K562 (cell line): Measurements from ENCODE around the gene ITPK1. TPM values are rescaled to one million over a fixed set of nuclear protein-coding genes. Genes with fewer than 3 reads are reported as not detected.
A peak's percentile ranks its signal among the peaks of the same experiment; 100 is the strongest.

Experiments used
- ATAC-seq: fragments of 200-7000 bp; cut with Tn5 transposase; 3 replicates; pipeline ENCODE4 v1.9.1; 2020; ENCODE audit warnings: moderate library complexity
- BruUV-seq: library from RNA; stranded (reverse); fragments of 400-500 nt; replicated peaks from 2 replicates; lab custom pipeline; 2021; lab: Mats Ljungman, UMichigan
- CTCF ChIA-PET: fragments of 300-600 bp; formaldehyde crosslinking; extraction: SDS; loops from one replicate; lab custom pipeline; 2021; ENCODE audit warnings: low intra/inter-chr PET ratio; lab: Yijun Ruan, JAX
- POLR2A ChIA-PET: fragments of 300-600, 350-650 bp; sonication (Branson Sonifier 250); formaldehyde crosslinking; extraction: SDS; loops from one replicate; lab custom pipeline; 2021; ENCODE audit warnings: antibody characterized with exemption, inconsistent platforms; lab: Yijun Ruan, JAX
- DNase-seq, 4 experiments: peaks; one replicate each; pipeline versions ENCODE4 v3.0.0 to v3.0.0-alpha.2; 2011 to 2018; ENCODE audit warnings: low spot score in 3 of 4, mixed read lengths in 3 of 4; ENCODE audit errors: extremely low read depth in 1 of 4
- FAIRE-seq: peaks from 2 replicates; lab custom pipeline; 2011; peaks lifted over from hg19 to GRCh38; lab: Jason Lieb, UNC
- H2AFZ ChIP-seq: 2 replicates; pipeline ENCODE4 v1.6.0; 2011; ENCODE audit warnings: low read depth, low read length, control low read depth, inconsistent platforms
- H3K27ac ChIP-seq: fragments of 200-600 bp; 3 replicates; pipeline ENCODE4 v1.8.0; 2011; ENCODE audit warnings: low read depth, mild to moderate bottlenecking, control low read depth, inconsistent platforms, low read length, moderate library complexity, mixed read lengths; ENCODE audit errors: extremely low read depth
- H3K27me3 ChIP-seq, 2 experiments: fragments of 300-600 bp in 1 of 2; 2 replicates in 1 of 2; 3 replicates in 1 of 2; pipeline versions ENCODE4 v1.6.0 to v1.8.0; 2011; ENCODE audit warnings: inconsistent platforms in 2 of 2, low read length in 2 of 2, mild to moderate bottlenecking in 1 of 2, mixed read lengths in 1 of 2, moderate library complexity in 1 of 2; ENCODE audit not compliant: control insufficient read depth in 2 of 2, insufficient read depth in 2 of 2
- H3K36me3 ChIP-seq: fragments of 300-600 bp; 3 replicates; pipeline ENCODE4 v1.8.0; 2011; ENCODE audit warnings: mild to moderate bottlenecking, low read length, inconsistent platforms; ENCODE audit not compliant: control insufficient read depth, insufficient read depth
- H3K4me1 ChIP-seq, 2 experiments: fragments of 200-600 bp in 1 of 2; replicated peaks in 1 of 2; 2 replicates in 1 of 2; 3 replicates in 1 of 2; pipeline versions ENCODE4 v1.5.1 to v1.8.0; 2011; ENCODE audit warnings: inconsistent platforms in 2 of 2, low read length in 2 of 2, mild to moderate bottlenecking in 1 of 2, mixed read lengths in 1 of 2, moderate library complexity in 1 of 2; ENCODE audit not compliant: control insufficient read depth in 2 of 2, insufficient read depth in 2 of 2
- H3K4me2 ChIP-seq: 2 replicates; pipeline ENCODE4 v1.6.1; 2011; ENCODE audit warnings: low read length, control low read depth, inconsistent platforms, mixed read lengths; ENCODE audit not compliant: insufficient read depth
- H3K4me3 ChIP-seq: fragments of 200-600 bp; sonication (generic), shearing (Covaris generic); 2 replicates; pipeline ENCODE4 v1.5.1; 2016; ENCODE audit warnings: control low read depth, inconsistent platforms
- H3K79me2 ChIP-seq: fragments of 200-600 bp; 3 replicates; pipeline ENCODE4 v1.8.0; 2011; ENCODE audit warnings: low read length, inconsistent platforms; ENCODE audit not compliant: control insufficient read depth, insufficient read depth
- H3K9ac ChIP-seq, 2 experiments: 2 replicates each; pipeline versions ENCODE4 v1.6.0 to v1.6.1; 2011; ENCODE audit warnings: low read depth in 2 of 2, low read length in 2 of 2, control low read depth in 1 of 2, inconsistent platforms in 1 of 2, mild to moderate bottlenecking in 1 of 2, mixed read lengths in 1 of 2; ENCODE audit not compliant: insufficient read depth in 1 of 2
- H3K9me1 ChIP-seq: one replicate; pipeline ENCODE4 v1.6.0; 2011; ENCODE audit warnings: inconsistent platforms, mild to moderate bottlenecking, low read length, moderate library complexity; ENCODE audit not compliant: control insufficient read depth, insufficient read depth
- H3K9me3 ChIP-seq: replicated peaks from 2 replicates; pipeline ENCODE4 v1.5.1; 2011; ENCODE audit warnings: low read depth, low read length, inconsistent platforms; ENCODE audit not compliant: control insufficient read depth, insufficient read depth
- H4K20me1 ChIP-seq: replicated peaks from 2 replicates; pipeline ENCODE4 v1.6.1; 2011; ENCODE audit warnings: low read length, inconsistent platforms, mixed read lengths; ENCODE audit not compliant: control insufficient read depth, insufficient read depth
- ARNT ChIP-seq, 2 experiments: fragments of 450-650 bp; IDR thresholded peaks; 2 replicates each; pipeline ENCODE4 v1.6.1; 2016; ENCODE audit warnings: mild to moderate bottlenecking in 1 of 2
- ATF1 ChIP-seq, 2 experiments: fragments of 450-650 bp in 1 of 2; IDR thresholded peaks; 2 replicates each; pipeline ENCODE4 v1.6.1; 2016; ENCODE audit warnings: missing compliant biosample characterization in 1 of 2, missing genetic modification characterization in 1 of 2
- BRCA1 ChIP-seq, 2 experiments: fragments of 450-650 bp in 1 of 2; sonication (generic) in 1 of 2; formaldehyde crosslinking in 1 of 2; IDR thresholded peaks; 2 replicates each; pipeline versions ENCODE4 v1.5.0 to v1.6.1; 2017 to 2020; ENCODE audit warnings: mild to moderate bottlenecking in 1 of 2, missing genetic modification reagents in 1 of 2
- ETV1 ChIP-seq: fragments of 450-650 bp; conservative IDR thresholded peaks from 2 replicates; pipeline ENCODE4 v1.6.1; 2016; ENCODE audit warnings: missing genetic modification characterization, control low read depth, low read depth, missing compliant biosample characterization
- NONO ChIP-seq, 2 experiments: fragments of 200-400 bp in 1 of 2; fragments of 450-650 bp in 1 of 2; formaldehyde crosslinking in 1 of 2; IDR thresholded peaks; 2 replicates each; pipeline ENCODE4 v1.6.1; 2017; ENCODE audit warnings: low read depth in 2 of 2, mild to moderate bottlenecking in 2 of 2, moderate library complexity in 2 of 2, low read length in 1 of 2
- RFX1 ChIP-seq: fragments of 450-650 bp; IDR thresholded peaks from 2 replicates; pipeline ENCODE4 v1.6.1; 2016; ENCODE audit warnings: mild to moderate bottlenecking, moderate library complexity
- RFX7 ChIP-seq: fragments of 250-450 bp; sonication (Bioruptor Pico); IDR thresholded peaks from 2 replicates; pipeline ENCODE4 v1.5.1; 2021; ENCODE audit warnings: mild to moderate bottlenecking
- RNF219 ChIP-seq: fragments of 250-450 bp; sonication (Bioruptor Pico); IDR thresholded peaks from 2 replicates; pipeline ENCODE4 v1.5.0; 2022; ENCODE audit warnings: mild to moderate bottlenecking
- SRF ChIP-seq, 2 experiments: fragments of 250-450, 450-650 bp in 1 of 2; sonication (Bioruptor Pico) in 1 of 2; sonication (generic) in 1 of 2; formaldehyde crosslinking; IDR thresholded peaks; 2 replicates each; pipeline versions ENCODE4 v1.5.0 to v1.5.1; 2020 to 2022; ENCODE audit warnings: mild to moderate bottlenecking in 1 of 2, missing genetic modification reagents in 1 of 2
- SRSF7 ChIP-seq: fragments of 200-400 bp; formaldehyde crosslinking; optimal IDR thresholded peaks from 2 replicates; pipeline ENCODE3; 2017; ENCODE audit warnings: mild to moderate bottlenecking, low read depth, low read length
- U2AF1 ChIP-seq: fragments of 200-400 bp; formaldehyde crosslinking; optimal IDR thresholded peaks from 2 replicates; pipeline ENCODE3; 2017; ENCODE audit warnings: mild to moderate bottlenecking, low read depth, low read length, moderate library complexity
- ZNF57 ChIP-seq: fragments of 450-650 bp; formaldehyde crosslinking; IDR thresholded peaks from 2 replicates; pipeline ENCODE4 v1.4.0; 2020; ENCODE audit warnings: mild to moderate bottlenecking, moderate library complexity
- ZNF717 ChIP-seq: fragments of 250-450 bp; sonication (Bioruptor Pico); IDR thresholded peaks from 2 replicates; pipeline ENCODE4 v1.5.0; 2021
- WGBS: fragments of 100-300 bp; shearing (Covaris generic); methylation state at CpG from one replicate; pipeline ENCODE4 v1.1.6; 2016; ENCODE audit warnings: low coverage, mixed read lengths; ENCODE audit not compliant: insufficient coverage; ENCODE audit errors: missing lambda C conversion rate; 5-methylcytosine and 5-hydroxymethylcytosine counted together
- in situ Hi-C: fragments of 300-500 bp; cut with MboI; formaldehyde crosslinking; loops from 4 replicates; pipeline ENCODE4 v1.15.0; 2018; ENCODE audit warnings: inconsistent platforms, mixed read lengths
- intact Hi-C: fragments of 100-400 bp; cut with micrococcal nuclease; formaldehyde crosslinking; loops from 2 replicates; pipeline ENCODE4 v1.14.2; 2022
- polyA plus RNA-seq, 8 experiments: library from polyadenylated mRNA; depleted of rRNA in 4 of 8; stranded (reverse) in 5 of 8; unstranded in 3 of 8; fragments of >200 nt; fragmentation: Nextera tagmentation in 2 of 8; fragmentation: Illumina TruSeq in 1 of 8; extraction: Ambion mirVana in 2 of 8; extraction: Trizol in 1 of 8; gene quantifications; 2 replicates each; pipeline versions ENCODE4 v1.2.1 to v1.2.3, GENCODE V29; 2011 to 2014; ENCODE audit warnings: inconsistent platforms in 1 of 8, missing spikeins in 1 of 8
- total RNA-seq, 7 experiments: library from RNA; depleted of rRNA in 6 of 7; stranded (reverse); fragments of >200 nt in 6 of 7; fragmentation: Illumina TruSeq in 2 of 7; extraction: Trizol in 2 of 7; gene quantifications; 2 replicates each; pipeline versions ENCODE4 v1.2.1 to v1.2.3, GENCODE V29; 2011 to 2021; ENCODE audit warnings: low replicate concordance in 1 of 7
- TF ChIP-seq, protein P1 (sequence below): fragments of 450-650 bp; IDR thresholded peaks from 2 replicates; pipeline ENCODE4 v1.6.1; 2016; ENCODE audit warnings: low read depth, mild to moderate bottlenecking, moderate library complexity
- TF ChIP-seq, protein P2 (sequence below): fragments of 450-650 bp; formaldehyde crosslinking; IDR thresholded peaks from 2 replicates; pipeline ENCODE4 v1.4.0; 2022; ENCODE audit warnings: missing genetic modification characterization
- TF ChIP-seq, protein P3 (sequence below): fragments of 450-650 bp; formaldehyde crosslinking; IDR thresholded peaks from 2 replicates; pipeline ENCODE4 v1.4.0; 2020; ENCODE audit warnings: mild to moderate bottlenecking, moderate library complexity

ITPK1 gene
- total and polyA plus RNA-seq, 9 of the 15 experiments (the other 6 are each of a cell fraction or from before 2014, with no cell fraction given): 1.2 to 39.2 (median 23.0) TPM

GRCh38 chr14:93115069-93115820 lies 480 bp downstream of the ITPK1 start:
- Histone ChIP-seq H3K27ac (peak overlapping the region; percentile 74; the same call in 2 of the 3 replicates), H3K4me3 (peak overlapping the region; percentile 66), H3K4me1 (peaks cover 14 to 29% of the 10 kb centered on the region in 2 experiments; a peak in 4 of 5 replicates), H3K36me3 (no peaks in the 10 kb centered on the region), H3K9me3 (no peaks in the 10 kb centered on the region), H3K9me1 (no peaks in the 10 kb centered on the region), H2AFZ (peak overlapping the region; percentile 68), H3K4me2 (peak overlapping the region; percentile 74), H4K20me1 (0 out of 2 replicates have a peak, but pooled peaks cover 5% of the 10 kb centered on the region), H3K79me2 (peaks cover 13% of the 10 kb centered on the region; the same call in 1 of the 3 replicates), H3K9ac (peak overlapping the region; percentile 38 to 91; a peak in 3 of 4 replicates), H3K27me3 (no peaks in the 10 kb centered on the region)
- intact Hi-C loops (no loop called here), in situ Hi-C loops (no loop called here)
- POLR2A ChIA-PET: interaction anchor here (0.5 to 1.3 kb wide), 3 partner anchors 29 to 72 kb away, joined by 3 read pairs; no protein-coding TSS in a partner anchor
- FAIRE-seq (no peak), DNase-seq (peak; percentile 80 to 85 (median 82)), ATAC-seq (peak; percentile 88)
- WGBS: 0% methylated on average over 1 of the region's 99 CpGs
- CTCF ChIA-PET: interaction anchor here (1.2 kb wide), 1 partner anchor 24 kb away, joined by 4 read pairs; no protein-coding TSS in a partner anchor
- no TSS peak for BruUV-seq
- no peak for TF ChIP-seq SRF (CRISPR knock-in tag; IDR thresholded peaks at IDR 0.05)
- TF ChIP-seq SRSF7: no peak
- TF ChIP-seq ETV1 (tag): no peak
- no peak for TF ChIP-seq RNF219
- TF ChIP-seq, protein P1, sequence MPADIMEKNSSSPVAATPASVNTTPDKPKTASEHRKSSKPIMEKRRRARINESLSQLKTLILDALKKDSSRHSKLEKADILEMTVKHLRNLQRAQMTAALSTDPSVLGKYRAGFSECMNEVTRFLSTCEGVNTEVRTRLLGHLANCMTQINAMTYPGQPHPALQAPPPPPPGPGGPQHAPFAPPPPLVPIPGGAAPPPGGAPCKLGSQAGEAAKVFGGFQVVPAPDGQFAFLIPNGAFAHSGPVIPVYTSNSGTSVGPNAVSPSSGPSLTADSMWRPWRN: no peak
- no peak for TF ChIP-seq ATF1 (CRISPR knock-in tag; IDR thresholded peaks at IDR 0.05)
- TF ChIP-seq ATF1 (tag; IDR thresholded peaks at IDR 0.05): no peak
- TF ChIP-seq BRCA1 (IDR thresholded peaks at IDR 0.05): no peak
- no peak for TF ChIP-seq BRCA1 (CRISPR knock-in tag; IDR thresholded peaks at IDR 0.05)
- no peak for TF ChIP-seq RFX7
- TF ChIP-seq RFX1: no peak
- TF ChIP-seq ZNF57 (CRISPR knock-in tag): no peak
- no peak for TF ChIP-seq U2AF1
- no peak for TF ChIP-seq ZNF717 (CRISPR knock-in tag)
- TF ChIP-seq ARNT (IDR thresholded peaks at IDR 0.05): no peak
- TF ChIP-seq, protein P2, sequence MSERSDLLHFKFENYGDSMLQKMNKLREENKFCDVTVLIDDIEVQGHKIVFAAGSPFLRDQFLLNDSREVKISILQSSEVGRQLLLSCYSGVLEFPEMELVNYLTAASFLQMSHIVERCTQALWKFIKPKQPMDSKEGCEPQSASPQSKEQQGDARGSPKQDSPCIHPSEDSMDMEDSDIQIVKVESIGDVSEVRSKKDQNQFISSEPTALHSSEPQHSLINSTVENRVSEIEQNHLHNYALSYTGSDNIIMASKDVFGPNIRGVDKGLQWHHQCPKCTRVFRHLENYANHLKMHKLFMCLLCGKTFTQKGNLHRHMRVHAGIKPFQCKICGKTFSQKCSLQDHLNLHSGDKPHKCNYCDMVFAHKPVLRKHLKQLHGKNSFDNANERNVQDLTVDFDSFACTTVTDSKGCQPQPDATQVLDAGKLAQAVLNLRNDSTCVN (CRISPR knock-in tag): no peak
- no peak for TF ChIP-seq NONO (IDR thresholded peaks at IDR 0.05; ENCODE audit: low read depth in 2 of 2, low read length in 1 of 2)
- TF ChIP-seq, protein P3, sequence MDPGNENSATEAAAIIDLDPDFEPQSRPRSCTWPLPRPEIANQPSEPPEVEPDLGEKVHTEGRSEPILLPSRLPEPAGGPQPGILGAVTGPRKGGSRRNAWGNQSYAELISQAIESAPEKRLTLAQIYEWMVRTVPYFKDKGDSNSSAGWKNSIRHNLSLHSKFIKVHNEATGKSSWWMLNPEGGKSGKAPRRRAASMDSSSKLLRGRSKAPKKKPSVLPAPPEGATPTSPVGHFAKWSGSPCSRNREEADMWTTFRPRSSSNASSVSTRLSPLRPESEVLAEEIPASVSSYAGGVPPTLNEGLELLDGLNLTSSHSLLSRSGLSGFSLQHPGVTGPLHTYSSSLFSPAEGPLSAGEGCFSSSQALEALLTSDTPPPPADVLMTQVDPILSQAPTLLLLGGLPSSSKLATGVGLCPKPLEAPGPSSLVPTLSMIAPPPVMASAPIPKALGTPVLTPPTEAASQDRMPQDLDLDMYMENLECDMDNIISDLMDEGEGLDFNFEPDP (CRISPR knock-in tag): no peak
